GM12801 (cell line): ENCODE measurements around the gene INKA1.

Experiments used
- CTCF ChIP-seq: IDR thresholded peaks from one replicate; pipeline ENCODE4 v1.5.1; 2011; ENCODE audit warnings: control low read depth; ENCODE audit not compliant: insufficient read length; ENCODE audit errors: extremely low read depth

INKA1 gene

GRCh38 chr3:49790626-49791411 lies 12.2 kb upstream of the INKA1 start:
- no peak for TF ChIP-seq CTCF

DNA sequence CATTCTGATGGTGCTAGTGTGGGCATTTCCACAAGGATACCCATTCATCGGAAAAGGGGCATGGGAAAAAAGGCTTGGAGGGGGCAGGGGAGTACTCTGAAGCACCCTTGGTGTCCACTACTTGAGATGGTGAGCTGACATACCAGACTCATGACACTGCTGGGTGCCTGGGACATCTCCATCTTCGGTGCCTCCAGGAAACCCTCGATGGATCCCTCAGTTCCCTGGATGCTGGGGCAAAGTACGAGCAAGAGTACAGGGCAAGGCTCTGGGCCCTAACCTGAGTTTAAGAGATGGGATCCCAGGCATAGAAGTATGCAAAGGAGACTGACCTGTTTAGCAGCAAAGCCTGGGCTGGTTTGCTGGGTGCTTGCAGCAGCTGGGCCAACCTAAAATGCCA lies 11.5 kb upstream of the INKA1 start:
- TF ChIP-seq CTCF: no peak

GRCh38 chr3:49792371-49793150 lies 10.5 kb upstream of the INKA1 start:
- no peak for TF ChIP-seq CTCF

DNA sequence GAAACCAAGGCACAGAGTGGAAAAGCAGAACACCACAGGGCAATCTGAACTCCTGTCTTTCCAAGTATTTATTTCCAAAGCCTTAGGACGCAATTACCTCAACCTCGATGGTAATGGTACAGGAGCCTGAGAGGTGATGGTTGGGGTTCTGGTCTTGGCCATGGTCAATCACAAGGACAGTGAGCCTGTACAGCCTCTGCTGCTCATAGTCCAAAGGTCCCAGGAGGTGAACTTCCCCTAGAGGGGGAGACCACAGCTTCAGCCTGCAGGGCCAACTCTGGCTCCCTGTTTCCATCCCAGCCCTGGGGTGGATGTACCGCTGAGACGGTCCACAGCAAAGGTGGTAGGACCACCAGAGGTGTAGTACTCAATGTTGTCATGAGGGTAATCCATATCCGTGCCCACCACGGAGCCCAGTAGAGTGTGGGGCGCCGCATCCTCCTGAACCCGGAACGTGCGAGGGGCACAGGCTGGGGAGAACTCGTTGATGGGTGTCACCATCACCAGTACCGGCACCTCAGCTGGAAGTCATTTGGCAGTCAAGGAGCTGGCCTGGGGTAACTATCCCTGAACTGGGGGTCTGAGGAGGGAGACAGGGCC lies 9.5 kb upstream of the INKA1 start:
- no peak for TF ChIP-seq CTCF

DNA sequence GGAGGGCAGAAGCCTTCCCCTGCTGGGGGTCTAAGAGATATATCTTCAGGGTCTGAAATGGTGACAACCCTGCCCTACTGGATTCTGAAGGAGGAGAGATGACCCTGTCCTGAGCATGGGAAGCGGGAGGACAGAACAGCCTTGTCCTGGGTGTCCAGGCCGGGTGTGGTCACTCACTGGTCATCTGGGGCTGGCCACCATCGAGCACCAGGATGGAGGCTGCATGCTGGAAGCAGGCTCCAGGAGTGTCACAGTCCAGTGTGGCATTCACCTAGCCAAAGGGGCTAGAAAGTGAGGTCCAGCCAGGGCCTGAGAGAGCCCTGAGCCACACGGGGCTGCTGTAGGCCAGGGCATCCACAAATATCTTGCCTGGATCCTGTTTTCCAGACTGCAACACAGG lies 8.6 kb upstream of the INKA1 start:
- no peak for TF ChIP-seq CTCF

DNA sequence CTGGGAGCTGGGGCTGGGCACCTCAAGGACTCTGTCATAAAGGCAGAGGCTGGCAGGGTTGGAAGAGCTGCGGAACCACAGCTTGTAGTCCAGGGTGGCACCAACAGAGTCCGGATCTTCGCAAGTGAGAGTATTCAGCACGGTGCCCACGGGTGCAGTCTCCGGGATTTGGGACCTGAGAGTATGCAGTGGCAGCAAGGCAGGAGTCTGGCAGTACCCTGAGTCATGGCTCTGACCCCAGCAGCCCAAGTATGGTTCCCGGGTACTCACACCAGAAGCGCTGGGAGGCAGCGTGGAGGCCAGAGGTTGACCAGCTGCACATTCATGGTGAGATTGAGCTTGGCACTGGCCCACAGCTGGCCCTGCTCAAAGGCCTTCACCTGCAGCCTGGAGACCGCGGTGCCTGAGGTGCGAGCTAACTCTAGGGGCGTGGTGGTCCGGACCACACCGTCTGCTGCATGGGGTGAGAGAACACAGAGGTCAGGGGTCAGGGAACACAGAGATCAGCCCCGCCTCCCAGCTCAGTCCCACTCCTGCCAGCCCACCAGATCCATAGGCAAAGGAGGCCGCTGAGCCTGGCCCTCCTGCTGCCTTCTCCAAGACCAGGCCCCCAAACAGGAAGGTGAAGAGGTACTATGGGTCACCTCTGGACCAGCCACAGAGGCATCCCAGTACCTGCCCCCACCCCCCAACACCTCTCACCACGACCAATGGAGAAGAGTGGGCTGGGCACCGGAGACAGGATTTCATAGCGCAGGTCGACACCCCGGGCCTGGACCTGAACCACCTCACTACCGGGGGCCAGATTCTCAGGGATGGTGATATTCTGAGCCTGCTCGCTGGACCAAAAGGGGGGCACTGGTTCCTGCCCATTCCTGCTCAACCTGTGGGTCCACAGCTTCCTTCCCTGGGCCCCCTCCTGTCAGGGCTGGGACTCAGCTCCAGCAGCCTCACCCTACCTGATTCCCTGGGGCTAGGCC lies 7.8 kb upstream of the INKA1 start:
- no peak for TF ChIP-seq CTCF
